IPS-NIHi7 (cell line): ENCODE measurements around the gene TCF7.
A peak's percentile ranks its signal among the peaks of the same experiment; 100 is the strongest.
"Not testable (repeated sequence)": the region's sequence is repeated elsewhere in the genome, so short reads cannot be mapped to it uniquely, and the experiment has no call there.

Experiments
- DNase-seq: peaks from one replicate; pipeline ENCODE4 v3.0.0; 2012; ENCODE audit warnings: mixed read lengths; ENCODE audit errors: extremely low spot score

TCF7 gene

DNA sequence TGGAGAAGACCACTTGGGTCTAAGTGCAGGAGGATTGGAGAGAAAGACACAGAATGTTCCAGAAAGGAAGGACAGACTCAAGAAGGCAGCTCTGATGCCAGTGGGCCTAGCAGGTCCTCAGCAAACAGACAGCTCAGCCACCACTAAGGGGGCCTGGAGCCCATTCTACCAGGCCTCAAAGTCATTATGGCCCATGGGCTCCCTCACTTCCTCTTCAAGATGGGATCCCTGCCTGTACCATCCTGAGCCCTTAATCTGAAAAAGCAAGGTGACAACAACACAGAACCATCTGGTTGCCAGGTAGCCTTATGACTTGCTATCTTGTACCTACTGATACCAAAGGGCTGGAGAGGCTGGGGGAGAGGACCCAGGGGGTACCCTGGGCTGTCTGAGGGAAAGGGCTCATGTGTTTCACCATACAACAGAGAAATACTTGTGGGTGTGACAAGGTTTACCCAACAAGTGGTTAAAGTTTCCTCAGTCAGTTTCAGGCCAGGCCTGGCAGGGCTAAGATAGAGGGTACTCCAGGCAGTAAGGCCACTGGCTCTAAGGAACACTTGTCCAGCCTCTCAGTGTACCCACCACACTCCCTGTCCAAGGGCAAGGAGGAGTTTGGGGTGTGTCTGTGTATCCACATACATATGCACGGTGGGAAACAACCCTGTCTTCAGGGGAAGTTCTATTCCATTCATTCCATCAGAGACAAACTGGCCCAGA, 30.7 kb downstream of the TCF7 start:
- DNase-seq, result no peak

DNA sequence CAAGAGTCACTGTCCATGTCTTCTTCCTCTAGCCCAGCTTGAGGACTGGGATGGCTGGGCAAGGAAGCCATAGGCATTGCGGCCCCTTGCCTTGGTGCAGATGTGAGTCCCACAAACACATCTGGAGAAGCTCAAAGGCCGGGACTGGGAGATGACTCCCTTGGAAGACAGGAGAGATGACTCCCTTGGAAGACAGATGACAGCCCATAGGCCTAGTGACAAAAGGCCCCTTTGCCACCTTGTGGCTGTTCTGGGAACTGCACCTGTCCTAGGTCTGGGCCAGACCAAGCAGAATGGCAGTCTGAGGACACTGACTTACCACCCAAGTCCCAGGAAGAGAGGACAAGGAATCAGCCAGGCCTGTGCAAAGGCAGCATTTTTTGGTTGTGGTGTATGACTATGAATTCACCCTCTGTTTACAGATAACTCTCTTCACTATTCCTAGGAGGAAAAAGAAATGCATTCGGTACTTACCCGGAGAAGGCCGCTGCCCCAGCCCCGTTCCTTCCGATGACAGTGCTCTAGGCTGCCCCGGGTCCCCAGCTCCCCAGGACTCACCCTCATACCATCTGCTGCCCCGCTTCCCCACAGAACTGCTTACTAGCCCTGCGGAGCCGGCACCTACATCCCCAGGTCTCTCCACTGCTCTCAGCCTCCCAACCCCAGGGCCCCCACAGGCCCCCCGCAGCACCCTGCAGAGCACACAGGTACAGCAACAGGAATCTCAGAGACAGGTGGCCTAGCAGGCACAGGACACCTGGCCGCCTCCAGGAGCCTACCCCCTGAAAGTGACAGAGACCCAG, 31.5 kb downstream of the TCF7 start:
- DNase-seq, result peak; percentile 82

DNA sequence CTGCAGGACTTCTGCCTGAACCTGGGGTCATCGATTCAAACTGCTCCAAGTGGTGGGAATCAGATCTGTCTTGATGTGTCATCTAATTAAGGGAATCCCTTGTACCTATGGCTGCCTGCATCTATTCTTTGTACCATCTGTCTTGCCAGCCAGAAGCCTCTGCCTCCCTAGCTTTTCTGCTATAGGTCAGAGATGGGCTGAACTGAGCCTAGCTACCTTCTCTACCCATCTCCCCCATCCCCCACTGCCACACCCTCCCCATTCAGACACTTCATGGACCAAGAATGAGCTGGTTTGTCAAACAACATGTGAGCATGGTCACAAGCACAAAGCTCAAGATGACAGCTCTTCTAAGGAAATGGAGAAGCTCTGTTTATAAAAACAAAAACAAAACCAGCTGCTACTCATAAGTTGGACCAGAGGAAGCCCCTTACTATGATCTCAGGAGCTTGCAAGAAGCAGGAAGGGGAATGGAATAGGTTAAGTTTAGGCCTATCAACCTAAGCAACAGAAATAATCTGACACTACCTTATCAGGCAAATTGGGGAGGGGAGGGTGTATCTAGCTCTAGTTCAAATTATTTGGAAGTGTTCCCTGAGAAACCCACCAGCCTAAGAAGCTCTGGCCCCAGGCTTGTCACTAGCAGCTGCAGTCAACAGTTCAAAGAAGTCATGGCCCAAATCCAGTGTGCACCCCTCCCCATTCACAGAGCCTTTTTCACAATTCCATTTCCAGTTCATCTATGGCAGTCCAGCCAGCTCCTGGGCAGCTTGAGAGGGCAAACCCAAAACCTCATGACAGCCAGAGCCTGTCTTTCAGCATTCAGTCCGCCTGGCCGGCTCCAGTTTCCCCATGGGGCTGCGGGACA, 32.4 kb downstream of the TCF7 start:
- no peak for DNase-seq

DNA sequence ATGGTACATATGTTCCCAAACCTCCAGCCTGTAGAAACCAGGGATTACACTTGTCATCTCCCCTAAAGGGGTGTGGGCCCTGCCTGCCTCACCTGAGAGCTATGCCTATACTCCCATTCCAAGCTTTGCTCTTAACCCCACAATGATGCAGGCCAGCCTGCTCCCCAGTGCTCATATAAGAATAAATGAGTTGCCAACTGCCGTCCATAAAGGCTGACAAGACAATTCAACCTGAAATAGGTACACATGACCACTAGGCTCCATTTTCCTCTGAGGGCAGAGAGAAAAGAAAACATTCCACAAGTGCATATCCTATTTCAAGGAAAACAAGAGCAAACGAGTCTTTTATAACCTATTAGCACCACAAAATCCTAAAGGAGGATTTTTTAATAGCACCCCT, 33.8 kb downstream of the TCF7 start:
- no peak for DNase-seq

DNA sequence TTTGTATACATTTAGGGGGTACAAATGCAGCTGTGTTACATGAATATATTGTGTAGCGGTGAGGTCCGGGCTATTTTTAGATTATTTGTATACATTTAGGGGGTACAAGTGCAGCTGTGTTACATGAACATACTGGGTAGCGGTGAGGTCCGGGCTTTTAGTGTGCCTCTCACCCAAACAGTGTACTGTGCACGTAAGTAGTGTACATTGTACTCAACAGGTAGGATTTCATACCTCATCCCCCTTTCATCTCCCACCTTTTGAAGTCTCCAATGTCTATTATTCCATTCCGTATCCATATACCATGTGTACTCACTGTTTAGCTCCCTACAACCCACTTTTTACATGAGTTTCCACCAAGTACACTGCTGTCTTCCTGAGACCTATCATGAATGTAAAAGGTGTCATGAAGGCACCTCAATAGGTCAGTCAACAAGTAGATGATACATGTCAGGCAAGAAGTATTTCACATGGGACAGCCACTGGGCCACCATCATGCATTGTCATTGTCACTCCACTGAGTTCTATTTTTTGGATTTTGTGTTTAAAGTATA, 34.6 kb downstream of the TCF7 start:
- no peak for DNase-seq

DNA sequence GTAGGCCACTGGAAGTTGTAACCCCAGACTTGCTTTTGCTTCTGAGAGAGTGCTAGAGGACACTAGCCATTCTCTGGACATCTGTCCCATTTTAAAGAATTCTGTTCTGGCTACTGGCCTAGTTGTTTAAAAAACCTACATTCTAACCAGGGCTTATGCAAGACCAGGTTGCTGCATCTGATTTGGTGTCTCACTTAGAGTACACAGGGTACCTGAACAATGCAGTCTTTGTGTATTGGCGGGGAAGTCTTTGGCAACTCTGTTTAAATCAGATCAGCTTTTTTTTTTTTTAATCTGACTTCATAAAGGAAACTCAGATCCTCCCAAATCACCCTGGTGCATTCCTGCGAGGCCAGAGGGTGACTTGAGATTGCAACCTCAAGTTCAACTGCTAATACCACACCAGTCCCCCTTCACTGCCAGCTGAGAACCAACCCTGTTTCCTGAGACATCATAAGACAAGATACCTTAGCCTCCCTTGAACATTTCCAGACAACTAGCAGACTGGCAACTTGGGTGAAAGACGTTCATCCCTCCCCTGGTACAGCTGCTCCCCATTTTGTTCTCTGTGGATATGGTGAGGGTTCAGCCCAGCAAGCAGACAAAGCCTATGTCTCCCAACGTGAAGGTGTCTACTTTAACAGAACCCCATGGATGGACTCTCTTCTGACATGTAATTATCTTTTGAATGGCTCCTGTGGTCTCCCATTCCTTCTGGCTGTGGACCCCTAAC, 35.3 kb downstream of the TCF7 start:
- no peak for DNase-seq

DNA sequence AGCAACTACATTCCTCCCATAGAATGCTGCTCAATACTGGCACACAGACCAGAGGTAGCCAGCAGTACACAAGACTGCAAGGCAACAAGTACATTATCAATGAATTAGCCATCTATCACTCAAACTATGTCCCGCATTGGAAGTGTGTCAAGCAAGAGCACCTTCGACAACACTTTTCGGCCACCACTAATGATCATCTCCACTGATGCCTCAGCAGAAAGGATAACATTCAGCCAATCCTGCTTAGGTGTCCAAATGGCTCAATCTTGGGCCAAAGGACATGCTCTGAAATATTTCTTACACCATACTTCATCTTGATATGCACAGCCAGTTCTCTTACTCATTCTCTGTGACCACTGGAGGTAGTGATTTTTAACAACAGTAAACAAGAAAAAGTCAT, 37.2 kb downstream of the TCF7 start:
- DNase-seq, result no peak

DNA sequence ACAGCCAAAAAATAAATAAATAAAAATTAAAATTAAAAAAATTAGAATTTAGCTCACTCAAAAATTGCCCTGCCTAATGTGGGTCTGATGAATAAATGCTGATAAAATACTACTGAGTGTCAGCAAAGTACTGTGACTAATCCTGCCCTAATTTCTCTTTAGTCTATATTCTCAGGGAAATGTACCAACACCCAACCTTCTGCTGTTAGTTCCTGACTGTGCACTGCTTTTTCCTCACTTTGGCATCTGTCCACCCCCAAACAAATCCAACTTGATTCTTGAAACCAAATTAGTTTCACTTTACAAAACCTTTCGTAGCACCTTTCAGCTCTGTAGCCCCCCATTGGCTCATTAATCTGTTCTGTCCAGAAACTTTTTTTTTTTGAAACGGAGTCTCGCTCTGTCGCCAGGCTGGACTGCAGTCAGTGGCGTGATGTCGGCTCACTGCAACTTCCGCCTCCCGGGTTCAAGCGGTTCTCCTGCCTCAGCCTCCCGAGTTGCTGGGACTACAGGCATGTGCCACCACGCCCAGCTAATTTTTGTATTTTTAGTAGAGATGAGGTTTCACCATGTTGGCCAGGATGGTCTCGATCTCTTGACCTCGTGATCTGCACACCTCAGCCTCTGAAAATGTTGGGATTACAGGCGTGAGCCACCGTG, 37.8 kb downstream of the TCF7 start:
- DNase-seq, result not testable (repeated sequence)

DNA sequence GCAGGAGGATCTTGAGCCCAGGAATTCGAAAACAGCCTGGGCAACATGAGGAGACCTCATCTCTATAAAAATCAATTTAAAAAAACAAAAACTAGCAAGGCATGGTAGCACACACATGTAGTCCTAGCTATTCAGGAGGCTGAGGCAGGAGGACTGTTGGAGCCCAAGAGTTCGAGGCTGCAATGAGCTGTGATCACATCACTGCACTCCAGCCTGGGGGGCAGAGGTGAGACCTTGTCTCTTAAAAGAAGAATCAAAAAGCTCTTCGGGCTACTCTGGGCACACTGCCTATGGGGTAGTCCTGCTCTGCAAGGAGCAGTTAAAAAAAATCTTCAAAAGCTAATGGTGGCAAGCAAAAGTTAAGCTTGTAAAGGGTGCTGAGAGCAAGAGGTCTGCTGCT, 38.8 kb downstream of the TCF7 start:
- no peak for DNase-seq

DNA sequence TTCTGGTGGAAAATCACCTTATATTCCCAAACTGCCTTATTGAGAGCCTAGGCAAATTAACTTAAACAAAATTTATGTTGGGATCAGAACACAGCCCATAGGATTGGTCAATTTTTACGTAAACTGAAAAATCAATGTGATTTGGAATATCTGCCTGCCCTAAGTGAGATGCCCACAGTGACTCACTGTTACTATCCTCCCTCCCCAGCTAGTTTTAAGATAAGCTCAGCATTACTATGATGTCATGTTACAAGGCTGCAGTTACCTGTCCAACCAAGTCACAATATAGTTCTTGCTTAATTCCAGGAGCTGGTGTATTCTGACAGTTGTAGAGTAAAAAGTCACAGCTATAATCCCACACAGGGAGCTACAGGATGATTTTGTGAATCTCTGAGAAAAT, 39.2 kb downstream of the TCF7 start:
- no peak for DNase-seq

DNA sequence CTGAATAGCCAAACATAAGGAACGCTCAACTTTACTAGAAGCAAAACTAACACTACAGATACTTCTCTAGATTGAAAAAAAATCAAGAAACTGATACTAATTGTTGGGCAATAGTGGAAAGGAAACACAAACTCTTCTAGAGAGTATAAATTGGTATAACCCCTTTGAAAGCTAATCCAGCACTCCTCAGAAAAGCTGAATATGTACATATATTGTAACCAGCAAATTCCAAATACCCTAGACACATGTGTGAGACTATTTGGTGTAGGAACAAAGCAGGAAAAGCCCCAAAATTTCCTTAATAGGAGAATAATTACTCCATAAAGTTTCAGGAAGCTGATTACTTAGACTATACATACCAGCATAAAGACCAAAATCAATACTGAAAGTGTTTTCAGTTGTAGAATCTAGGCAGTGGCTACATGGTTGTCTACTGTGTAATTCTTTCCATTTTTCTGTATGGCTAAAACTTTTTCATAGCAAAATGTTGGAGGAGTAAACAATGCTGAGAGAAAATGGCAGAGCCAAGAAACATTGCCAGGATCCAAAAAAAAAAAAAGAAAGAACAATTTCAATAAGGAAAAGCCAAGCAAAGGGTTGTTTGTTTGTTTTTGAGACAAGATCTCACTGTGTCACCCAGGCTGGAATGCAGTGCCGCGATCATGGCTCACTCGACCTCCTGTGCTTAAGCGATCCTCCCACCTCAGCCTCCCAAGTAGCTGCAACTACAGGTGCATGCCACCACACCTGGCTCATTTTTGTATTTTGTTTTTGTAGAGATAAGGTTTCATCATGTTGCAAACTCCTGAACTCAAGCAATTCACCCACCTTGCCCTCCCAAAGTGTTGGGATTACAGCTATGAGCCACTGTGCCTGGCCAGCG, 47.3 kb downstream of the TCF7 start:
- DNase-seq, result no peak

DNA sequence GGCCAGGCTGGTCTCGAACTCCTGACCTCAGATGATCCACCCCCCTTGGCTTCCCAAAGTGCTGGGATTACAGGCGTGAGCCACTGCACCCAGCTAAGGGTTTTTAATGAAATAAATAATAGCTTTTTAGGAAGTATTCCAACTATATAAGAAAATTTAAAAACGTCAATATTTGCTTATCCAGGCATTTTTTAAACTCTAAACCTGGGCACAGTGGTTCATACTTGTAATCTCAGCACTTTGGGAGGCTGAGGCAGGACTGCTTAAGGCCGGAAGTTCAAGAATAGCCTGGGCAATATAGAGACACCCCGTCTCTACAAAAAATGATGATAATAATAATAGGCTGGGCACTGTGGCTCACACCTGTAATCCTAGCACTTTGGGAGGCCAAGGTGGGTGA, 48.1 kb downstream of the TCF7 start:
- DNase-seq, result no peak

DNA sequence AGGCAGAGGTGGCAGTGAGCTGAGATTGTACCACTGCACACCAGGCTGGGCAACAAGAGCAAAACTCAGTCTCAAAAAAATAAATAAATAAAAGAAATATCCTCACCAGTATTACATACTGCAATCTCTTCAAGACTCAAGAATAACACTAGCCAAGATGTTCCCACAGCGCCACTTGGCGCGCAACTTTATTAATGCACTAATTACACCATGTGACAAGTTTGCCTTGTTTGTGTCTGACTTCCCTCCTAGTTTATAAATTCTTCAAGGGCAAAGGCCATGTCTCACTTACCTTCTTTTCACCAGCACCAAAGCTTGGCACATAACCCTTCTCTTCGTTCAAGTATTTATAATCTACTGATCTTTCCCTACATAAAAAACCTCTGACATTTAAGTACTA, 57.5 kb downstream of the TCF7 start:
- DNase-seq, result no peak

DNA sequence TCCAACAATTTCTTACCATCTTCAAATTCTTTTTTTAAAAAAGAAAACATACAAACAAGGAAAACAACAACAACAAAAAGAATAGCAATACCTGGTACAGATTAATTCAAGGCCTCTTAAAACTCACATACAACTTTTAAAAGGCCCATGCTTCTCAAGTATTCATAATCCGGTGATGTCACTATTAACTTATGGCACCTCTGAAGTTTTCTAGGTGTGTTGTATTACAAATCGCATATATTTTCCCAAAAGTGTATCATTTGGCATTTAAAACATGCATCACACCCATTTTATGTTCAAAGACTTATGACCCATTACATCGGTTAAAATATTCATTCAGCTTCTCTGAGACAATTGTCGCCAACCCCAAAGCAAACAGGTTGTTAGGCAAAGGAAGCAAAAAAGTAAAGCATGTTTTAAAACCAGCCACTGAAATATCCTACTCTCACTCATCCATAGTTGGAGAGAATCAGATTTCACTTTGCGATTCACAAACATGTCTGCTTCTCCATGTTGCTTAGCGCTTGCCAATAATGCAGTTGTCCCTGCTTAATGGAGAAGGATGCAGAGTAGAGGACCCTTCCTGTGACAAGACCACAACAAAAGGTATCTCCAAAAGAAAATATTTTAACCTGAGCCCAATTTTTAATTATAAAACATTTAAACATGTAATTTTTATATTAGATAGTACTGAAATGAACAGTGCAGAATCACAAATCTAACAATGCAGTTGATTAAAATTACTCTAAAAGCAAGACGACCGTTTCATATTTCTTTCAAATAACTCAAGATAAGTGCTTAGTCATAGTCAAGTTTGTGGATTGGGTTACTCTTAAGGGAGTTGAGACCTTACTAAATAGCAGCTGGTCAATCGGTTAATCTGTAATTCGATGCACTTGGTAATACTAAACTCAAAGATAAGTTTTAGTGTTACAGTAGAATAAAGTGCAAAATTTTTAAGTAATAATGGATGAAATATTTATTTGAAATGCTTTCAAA, 60.7 kb downstream of the TCF7 start:
- no peak for DNase-seq

DNA sequence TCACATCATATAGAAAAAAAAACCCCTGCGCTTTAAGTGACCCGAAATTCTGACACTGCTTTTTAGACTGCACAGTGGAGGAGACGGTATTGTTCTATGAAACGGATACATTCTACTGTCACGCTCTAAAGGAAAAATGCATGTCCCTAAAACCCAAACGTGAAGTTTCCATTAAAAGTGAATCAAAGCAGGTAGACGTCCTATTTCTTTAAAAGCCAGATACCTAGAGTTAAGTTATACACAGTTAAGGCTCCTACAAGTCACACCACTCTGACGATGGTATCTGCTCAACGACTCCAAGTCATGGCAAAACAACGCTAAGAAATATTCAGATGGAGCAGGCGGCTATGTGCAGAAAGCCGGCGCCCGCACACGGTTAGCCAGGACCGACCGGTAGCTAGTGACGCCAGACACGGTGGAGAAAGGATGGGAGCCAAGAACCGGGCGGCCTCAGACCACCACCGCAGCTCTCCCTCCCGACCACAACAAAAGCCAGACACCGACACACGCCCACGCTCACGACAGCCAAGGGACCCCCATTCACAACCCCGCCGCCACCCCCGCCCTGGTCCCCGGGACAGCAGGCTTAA, 61.5 kb downstream of the TCF7 start:
- peak; percentile 42 for DNase-seq

DNA sequence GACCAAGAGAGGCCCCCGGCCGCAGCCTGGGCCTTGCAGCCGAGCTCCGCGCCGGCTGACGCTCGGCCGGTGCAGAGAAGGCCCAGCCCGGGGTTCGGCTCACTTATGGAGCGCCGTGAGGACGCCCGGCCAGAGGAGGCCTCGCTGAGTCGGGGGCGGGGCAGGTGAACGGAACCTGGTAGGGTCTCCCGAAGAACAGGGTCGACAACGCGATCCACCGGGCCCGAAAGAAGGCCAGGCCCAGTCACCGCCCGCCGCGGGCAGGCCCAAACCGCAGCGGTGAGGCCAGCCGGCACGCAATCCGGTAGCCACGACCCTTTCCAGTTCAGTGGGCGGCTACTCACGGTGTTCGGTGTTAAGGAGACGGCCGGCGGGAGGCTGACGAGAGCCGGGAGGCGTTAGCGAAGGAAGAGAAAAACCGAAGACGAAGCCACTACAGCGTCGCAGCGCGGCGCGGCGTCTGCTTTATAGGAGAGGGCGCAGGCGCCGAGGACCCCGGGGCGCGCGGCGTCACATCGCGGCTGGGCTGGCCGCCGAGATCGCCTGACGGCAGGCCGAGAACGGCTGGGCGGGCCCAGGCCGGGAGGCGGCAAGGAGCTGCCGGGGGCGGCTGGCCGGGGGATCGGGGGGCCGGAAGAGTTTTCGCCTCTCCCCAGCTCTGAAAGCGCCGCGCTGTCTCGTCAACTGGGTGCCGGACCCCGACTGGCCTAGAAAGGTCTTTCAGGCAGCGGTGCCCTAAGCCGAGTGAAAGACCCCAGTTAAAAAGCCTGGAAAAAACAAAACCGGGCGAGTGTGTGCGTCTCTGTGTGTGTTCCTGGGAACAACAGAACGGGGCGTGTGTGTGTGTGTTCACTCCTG, 62.3 kb downstream of the TCF7 start, which contains the start of gene SKP1:
SKP1 (minus strand) TSS at position 440 of the 858 bp plus-strand sequence. CDS start 2,928 bp downstream, outside the sequence.
- peak; percentile 89 for DNase-seq
